Activated CD8-positive, alpha-beta memory T cell treated with anti-CD3 and anti-CD28 coated beads for 36 hours (primary cell): ENCODE results near the gene FRS3. TPM values are rescaled to one million over a fixed set of nuclear protein-coding genes. Genes with fewer than 3 reads are reported as not detected.

ENCODE experiments used
- CTCF ChIA-PET: fragments of 350-600 bp; sonication (Branson Sonifier 250); formaldehyde crosslinking; loops from one replicate; lab custom pipeline; 2021; ENCODE audit warnings: antibody characterized with exemption; lab: Charles Lee
- POLR2A ChIA-PET: fragments of 350-600 bp; sonication (Branson Sonifier 250); formaldehyde crosslinking; loops from one replicate; lab custom pipeline; 2021; ENCODE audit warnings: antibody characterized with exemption; lab: Charles Lee
- total RNA-seq, 2 experiments: library from RNA; stranded (reverse); gene quantifications; one replicate each; pipeline ENCODE4 v1.2.3, GENCODE V29; 2021

The FRS3 gene
- total RNA-seq, 2 experiments from 2014 or later, result 3.8 to 4.0 TPM

DNA sequence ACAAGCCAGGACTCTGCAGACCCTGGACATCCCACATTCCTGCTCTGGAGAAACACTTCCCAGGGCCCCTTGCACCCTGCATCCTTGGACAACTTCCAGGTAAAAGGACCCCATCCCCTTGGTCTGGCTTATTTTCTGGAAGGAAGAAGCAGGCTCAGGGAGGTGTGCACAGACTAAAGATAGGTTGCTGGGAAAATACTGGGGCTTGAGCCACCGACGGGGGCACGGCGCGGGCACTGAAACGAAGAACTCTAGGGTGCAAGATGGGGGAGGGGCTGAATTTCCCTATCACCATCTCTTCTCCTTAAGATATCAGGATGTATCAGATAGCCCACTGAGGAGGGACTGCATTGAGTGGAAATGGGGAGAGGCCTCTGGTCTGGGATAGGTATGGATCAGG is 805 bp downstream of the FRS3 start:
- CTCF ChIA-PET, result no interaction called here
- POLR2A ChIA-PET, result no interaction called here

GRCh38 chr6:41777551-41778285 is 2.0 kb downstream of the FRS3 start:
- POLR2A ChIA-PET, result no interaction called here
- CTCF ChIA-PET, result interaction anchor here (0.5 to 2.6 kb wide), 2 partner anchors 266 to 494 kb away, joined by 3 to 8 read pairs; no protein-coding TSS in a partner anchor

- POLR2A ChIA-PET, result no interaction called here
- CTCF ChIA-PET, result interaction anchor here (0.8 to 2.6 kb wide), 7 partner anchors 12 to 269 kb away, joined by 3 to 8 read pairs (median 4); partner anchors contain the start of gene TOMM6
Measured at GRCh38 chr6:41775293-41775882, 4.3 kb downstream of the FRS3 start.

DNA sequence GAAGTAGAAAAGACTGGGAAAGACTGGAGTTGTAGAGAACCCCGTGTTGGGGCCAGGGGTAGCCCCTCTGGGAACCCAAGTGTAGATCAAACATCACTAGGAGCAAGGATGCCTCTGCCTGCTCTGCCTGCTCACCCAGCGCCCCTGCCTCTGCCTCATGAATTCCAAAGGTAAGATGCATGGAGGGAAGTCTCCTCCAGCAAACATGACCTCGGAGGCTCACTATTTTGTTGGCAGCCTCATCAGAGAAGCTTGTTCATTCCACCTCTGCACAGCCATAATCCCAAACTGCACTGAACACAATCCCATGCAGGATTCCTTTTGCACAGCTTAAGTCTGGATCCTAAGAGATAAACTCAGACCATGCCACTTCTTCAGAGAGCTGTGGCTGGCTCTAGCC is 4.9 kb downstream of the FRS3 start:
- POLR2A ChIA-PET, result no interaction called here
- CTCF ChIA-PET, result interaction anchor here (0.6 to 1.3 kb wide), 3 partner anchors 19 to 41 kb away, joined by 3 to 7 read pairs (median 4); no protein-coding TSS in a partner anchor

DNA sequence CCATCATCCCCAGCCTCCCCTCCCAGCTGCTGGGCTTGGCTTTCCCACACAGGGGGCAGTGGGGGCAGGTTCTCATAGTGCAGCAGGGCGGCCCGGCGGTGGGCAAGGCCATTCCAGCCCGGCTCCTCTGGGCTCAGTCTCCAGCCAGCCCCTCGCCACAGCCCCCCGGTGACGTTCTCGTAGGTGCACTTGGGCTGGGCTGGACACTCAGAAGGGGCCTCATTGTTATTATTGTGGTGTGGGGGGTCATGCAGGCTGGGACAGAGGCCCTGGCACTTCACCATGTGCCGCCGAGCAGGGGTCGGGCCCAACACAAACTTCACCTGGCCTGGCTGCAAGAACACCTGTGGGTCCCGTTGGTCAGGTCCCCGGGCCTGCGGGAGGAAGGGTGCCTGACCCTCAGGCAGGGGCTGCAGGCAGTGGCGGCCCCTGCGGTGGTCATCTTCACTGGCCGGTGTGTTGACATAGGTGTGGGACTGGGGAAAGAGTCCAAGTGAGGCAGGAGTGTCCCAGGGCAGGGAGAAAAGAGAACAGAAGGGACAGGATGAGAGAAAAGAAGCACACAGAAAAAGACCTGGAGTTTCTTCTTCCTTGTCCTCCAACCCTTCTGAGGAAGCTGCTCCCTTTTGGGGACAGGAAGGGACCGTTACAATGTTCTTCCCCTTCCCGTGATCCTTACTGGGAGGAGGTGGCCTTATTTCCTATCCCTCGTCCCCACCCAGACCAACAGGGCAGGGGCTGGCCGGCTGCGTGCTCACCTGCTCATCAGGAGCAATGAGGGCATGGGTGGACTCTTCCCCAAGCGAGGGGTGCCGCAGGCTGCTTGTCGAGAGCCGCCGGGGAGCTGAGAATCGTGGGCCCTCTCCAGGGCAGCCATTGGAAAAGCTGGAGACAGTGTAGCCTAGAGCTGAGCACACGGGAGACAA is 8.4 kb downstream of the FRS3 start:
- ChIA-PET POLR2A (no interaction called here), CTCF (no interaction called here)

DNA sequence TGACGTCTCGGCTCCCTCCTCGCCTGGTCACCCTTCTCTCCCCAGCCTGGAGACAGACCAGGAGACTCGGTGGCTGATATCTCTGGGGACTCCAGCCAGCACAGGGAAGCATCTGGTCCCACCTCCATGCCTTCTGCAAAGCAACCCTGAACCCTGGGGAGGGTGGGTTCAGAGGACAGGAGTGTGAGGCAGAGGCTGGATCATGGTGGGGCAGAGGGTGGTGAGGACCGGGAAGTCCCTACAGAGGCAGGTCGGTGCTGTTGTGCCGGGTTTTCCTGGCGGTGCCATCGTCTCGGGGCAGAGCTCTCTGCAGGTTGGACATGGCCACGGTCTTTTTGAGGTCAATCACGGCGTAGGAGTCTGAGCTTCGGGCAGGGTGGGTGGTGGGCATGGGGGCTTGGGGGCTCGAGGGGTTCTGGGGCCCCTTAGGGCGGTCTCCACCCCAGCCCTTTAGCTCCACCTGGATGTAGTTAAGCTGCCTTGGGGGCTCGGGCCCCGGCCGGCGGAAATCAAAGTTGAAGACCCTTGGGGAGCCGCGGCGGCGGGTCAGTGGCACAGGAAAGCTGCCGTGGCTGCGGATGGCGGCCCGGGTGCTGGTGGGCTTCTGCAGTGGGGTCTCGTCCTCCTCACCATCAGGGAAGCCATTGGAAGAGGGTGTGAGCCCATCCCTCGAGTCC is 9.2 kb downstream of the FRS3 start:
- POLR2A ChIA-PET, result no interaction called here
- CTCF ChIA-PET, result no interaction called here

GRCh38 chr6:41769376-41769775 is 10.3 kb downstream of the FRS3 start:
- ChIA-PET CTCF (interaction anchor here (1.0 kb wide), 1 partner anchor 86 kb away, joined by 4 read pairs; no protein-coding TSS in a partner anchor), POLR2A (no interaction called here)

GRCh38 chr6:41768545-41769308 is 11.0 kb downstream of the FRS3 start:
- POLR2A ChIA-PET, result no interaction called here
- CTCF ChIA-PET, result interaction anchor here (1.0 kb wide), 1 partner anchor 85 kb away, joined by 4 read pairs; no protein-coding TSS in a partner anchor

DNA sequence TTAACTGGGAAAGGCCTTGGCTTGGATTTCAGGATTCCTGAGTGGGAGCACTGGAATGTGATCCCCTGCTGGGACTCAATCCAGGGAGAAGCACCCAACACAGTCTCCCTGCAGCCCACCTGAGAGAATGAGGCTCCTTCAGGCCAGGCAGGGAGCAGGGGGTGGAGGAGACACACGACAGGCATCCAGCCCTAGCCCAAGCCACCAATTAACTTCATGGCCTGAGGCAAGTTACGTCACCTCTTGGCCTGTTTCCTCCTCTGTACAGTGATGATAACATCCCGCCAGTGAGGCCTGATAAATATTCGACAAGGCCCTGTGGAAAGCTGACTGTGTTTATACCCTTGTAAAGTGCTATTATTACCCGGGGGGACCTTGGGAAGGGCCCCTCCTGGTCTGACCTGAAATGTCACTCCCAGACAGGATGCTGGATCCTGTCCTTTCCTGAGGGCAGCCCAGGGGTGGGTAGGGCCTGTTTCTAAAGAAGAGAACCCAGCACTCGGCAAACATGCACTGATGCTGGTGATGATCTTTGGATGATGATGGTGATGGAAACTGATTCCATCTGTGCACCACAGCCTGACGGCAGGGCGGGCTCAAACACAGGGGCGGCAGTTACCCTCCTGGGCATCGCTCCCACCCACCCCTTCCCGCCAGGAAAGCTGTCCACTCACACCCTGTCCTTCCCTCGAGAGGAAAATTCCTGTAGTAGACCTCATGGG is 12.4 kb downstream of the FRS3 start:
- POLR2A ChIA-PET, result no interaction called here
- CTCF ChIA-PET, result interaction anchor here (0.6 kb wide), 1 partner anchor 15 kb away, joined by 4 read pairs; no protein-coding TSS in a partner anchor

- POLR2A ChIA-PET, result interaction anchor here (0.6 kb wide), 1 partner anchor 22 kb away, joined by 3 read pairs; no protein-coding TSS in a partner anchor
Measured at GRCh38 chr6:41766043-41766664, 13.5 kb downstream of the FRS3 start.

GRCh38 chr6:41763470-41763869 is 16.2 kb downstream of the FRS3 start:
- ChIA-PET POLR2A (no interaction called here), CTCF (no interaction called here)

More at GRCh38 chr6:41766043-41766664, 13.5 kb downstream of the FRS3 start:
- CTCF ChIA-PET, result interaction anchor here (0.6 kb wide), 1 partner anchor 144 kb away, joined by 3 read pairs; no protein-coding TSS in a partner anchor

DNA sequence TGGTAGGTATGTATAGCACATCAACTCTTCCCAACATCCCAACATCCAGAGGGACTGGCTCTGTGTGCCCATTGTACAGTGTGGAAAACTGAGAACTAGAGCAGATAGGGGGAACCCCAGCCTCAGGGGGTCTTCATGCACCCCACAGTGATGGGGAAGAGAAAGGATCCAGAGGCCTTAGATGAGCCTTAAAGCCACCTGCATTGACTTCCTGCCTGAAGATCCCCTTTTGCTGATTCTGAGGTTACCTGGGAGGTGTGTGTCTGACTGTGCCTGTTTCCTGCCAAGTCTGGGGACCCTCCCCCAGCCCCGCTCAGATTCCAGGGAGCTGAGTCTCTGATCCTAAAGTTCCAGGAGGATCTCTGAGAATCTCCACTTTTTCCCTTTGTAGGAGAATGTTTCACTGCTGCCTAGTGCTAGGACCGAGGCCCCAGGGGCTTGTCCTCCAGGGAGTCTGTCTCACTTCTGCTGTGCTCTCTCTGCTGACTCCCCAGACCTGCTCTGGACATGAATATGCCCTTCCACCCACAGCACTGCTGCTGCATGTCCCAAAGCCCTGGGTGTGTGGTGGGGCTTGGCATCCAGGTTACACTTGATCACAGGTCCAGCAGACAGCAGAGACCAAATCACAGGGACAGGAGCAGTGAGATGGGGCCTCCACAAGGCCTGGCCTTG is 19.7 kb downstream of the FRS3 start:
- ChIA-PET CTCF (no interaction called here), POLR2A (no interaction called here)

DNA sequence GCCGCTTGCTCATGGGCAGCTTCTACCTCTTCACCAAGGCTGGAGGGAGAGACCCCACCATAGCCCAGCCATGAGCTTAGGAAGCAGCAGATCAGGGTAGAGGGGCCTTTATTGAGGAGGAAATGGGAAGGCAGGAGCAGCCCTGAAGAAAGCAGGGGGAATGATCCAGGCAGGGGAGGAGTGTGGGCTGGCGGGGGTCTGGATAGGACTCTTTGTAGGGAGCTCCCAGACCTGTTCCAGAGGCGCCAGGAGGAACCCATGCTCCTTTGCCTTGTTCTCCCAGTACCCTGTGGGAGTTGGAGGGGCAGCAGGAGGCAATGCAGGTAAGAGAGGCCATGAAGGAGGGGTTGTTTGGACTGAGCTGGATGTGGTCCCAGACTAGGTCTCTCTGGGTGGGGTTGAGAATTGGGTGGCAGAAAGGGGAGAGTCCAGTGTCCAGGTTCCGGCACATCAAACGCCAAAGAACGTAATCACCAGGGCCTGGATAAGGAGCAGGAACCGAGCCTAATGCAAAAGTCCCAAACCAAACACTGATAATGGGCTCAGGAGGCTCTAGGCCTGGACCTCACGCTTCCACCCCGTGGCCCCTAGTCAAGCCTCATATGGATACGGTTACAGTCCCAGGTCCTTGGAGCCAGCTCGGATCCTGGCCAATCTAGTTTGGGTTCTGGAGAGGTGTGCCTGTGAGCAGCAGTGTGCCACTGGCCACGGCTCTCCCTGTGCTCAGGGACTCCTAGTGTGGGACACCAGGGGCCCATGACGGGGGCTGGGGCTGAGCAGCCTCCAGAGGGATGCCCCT is 20.4 kb downstream of the FRS3 start:
- POLR2A ChIA-PET, result no interaction called here
- CTCF ChIA-PET, result no interaction called here

GRCh38 chr6:41758641-41759035 is 21.1 kb downstream of the FRS3 start:
- CTCF ChIA-PET, result no interaction called here
- POLR2A ChIA-PET, result no interaction called here

GRCh38 chr6:41757931-41758640 is 21.6 kb downstream of the FRS3 start:
- ChIA-PET CTCF (no interaction called here), POLR2A (no interaction called here)
